Right renal pelvis (tissue), 4 donors: ENCODE measurements around the gene VPREB1. TPM values are rescaled to one million over a fixed set of nuclear protein-coding genes. Genes with fewer than 3 reads are reported as not detected.
"Not testable (repeated sequence)": the region's sequence is repeated elsewhere in the genome, so short reads cannot be mapped to it uniquely, and the experiment has no call there.

ENCODE experiments used
- DNase-seq, 4 donors: peaks; one replicate each; pipeline ENCODE4 v3.0.0-alpha.2; 2013; ENCODE audit warnings: low read depth in 4 of 4, low spot score in 3 of 4, missing footprints in 1 of 4
- polyA plus RNA-seq, 4 donors: library from polyadenylated mRNA; unstranded; fragments of 120-200 nt; gene quantifications; one replicate each; pipeline ENCODE4 v1.2.1, GENCODE V29; 2013; ENCODE audit not compliant: insufficient read length in 4 of 4

The VPREB1 gene
- polyA plus RNA-seq, 4 donors = 0.14 to 0.44 (median 0.33) TPM

- not testable (repeated sequence) for DNase-seq
Observed at GRCh38 chr22:22289666-22290065, 45.1 kb downstream of the VPREB1 start.

- not testable (repeated sequence) for DNase-seq
Observed at GRCh38 chr22:22291129-22291806, 46.7 kb downstream of the VPREB1 start.

- not testable (repeated sequence) for DNase-seq
Observed at GRCh38 chr22:22292656-22293055, 48.1 kb downstream of the VPREB1 start.

GRCh38 chr22:22293436-22293835 lies 48.9 kb downstream of the VPREB1 start:
- not testable (repeated sequence) for DNase-seq

GRCh38 chr22:22294641-22295040 lies 50.1 kb downstream of the VPREB1 start:
- not testable (repeated sequence) for DNase-seq
